ENCODE results near the gene INPP5A. TPM values are rescaled to one million over a fixed set of nuclear protein-coding genes. Genes with fewer than 3 reads are reported as not detected.

Gene INPP5A
- total RNA-seq, 1 experiment from 2014 or later: 16.6 TPM

- Mint-ChIP-seq H3K27me3 (ENCODE audit: unreplicated experiment) (no peaks in the 10 kb centered on the region), H3K9me3 (ENCODE audit: low read depth, unreplicated experiment) (no peaks in the 10 kb centered on the region), H3K36me3 (ENCODE audit: insufficient read depth, unreplicated experiment) (peaks cover 7% of the 10 kb centered on the region), H3K4me3 (ENCODE audit: low read depth, unreplicated experiment) (peak overlapping the region; percentile 66), H3K4me1 (ENCODE audit: low read depth, unreplicated experiment) (peaks cover 9% of the 10 kb centered on the region), H3K27ac (ENCODE audit: unreplicated experiment) (no peak overlapping the region)
- intact Hi-C loops (cut with micrococcal nuclease; ENCODE audit: unreplicated experiment): no loop called here
- no TSS peak for BruUV-seq (replicated peaks)
- CTCF ChIA-PET: interaction anchor here (0.6 to 0.9 kb wide), 2 partner anchors 226 to 239 kb away, joined by 3 read pairs; no protein-coding TSS in a partner anchor
- no peak for DNase-seq
- no peak for TF ChIP-seq CTCF (IDR thresholded peaks at IDR 0.05; ENCODE audit: unreplicated experiment)
Observed at GRCh38 chr10:132685921-132686680, 148.5 kb downstream of the INPP5A start.

- no peak overlapping the region for H3K27ac Mint-ChIP-seq (ENCODE audit: unreplicated experiment)
- peaks cover 7% of the 10 kb centered on the region for H3K36me3 Mint-ChIP-seq (ENCODE audit: insufficient read depth, unreplicated experiment)
- H3K4me1 Mint-ChIP-seq (ENCODE audit: low read depth, unreplicated experiment): peaks cover 9% of the 10 kb centered on the region
- peaks cover 4% of the 10 kb centered on the region for H3K9me3 Mint-ChIP-seq (ENCODE audit: low read depth, unreplicated experiment)
- no peak overlapping the region for H3K4me3 Mint-ChIP-seq (ENCODE audit: low read depth, unreplicated experiment)
- BruUV-seq (replicated peaks): no TSS peak
- intact Hi-C loops (cut with micrococcal nuclease; ENCODE audit: unreplicated experiment): no loop called here
- no peak for DNase-seq
- TF ChIP-seq CTCF (IDR thresholded peaks at IDR 0.05; ENCODE audit: unreplicated experiment): no peak
- CTCF ChIA-PET: no interaction called here
- no peaks in the 10 kb centered on the region for H3K27me3 Mint-ChIP-seq (ENCODE audit: unreplicated experiment)
Observed at GRCh38 chr10:132687181-132687892, 149.8 kb downstream of the INPP5A start.

GRCh38 chr10:132687893-132688579, 150.4 kb downstream of the INPP5A start:
- no peak overlapping the region for H3K27ac Mint-ChIP-seq (ENCODE audit: unreplicated experiment)
- peaks cover 7% of the 10 kb centered on the region for H3K36me3 Mint-ChIP-seq (ENCODE audit: insufficient read depth, unreplicated experiment)
- no peak for DNase-seq
- BruUV-seq (replicated peaks): no TSS peak
- peaks cover 9% of the 10 kb centered on the region for H3K4me1 Mint-ChIP-seq (ENCODE audit: low read depth, unreplicated experiment)
- no peaks in the 10 kb centered on the region for H3K27me3 Mint-ChIP-seq (ENCODE audit: unreplicated experiment)
- H3K4me3 Mint-ChIP-seq (ENCODE audit: low read depth, unreplicated experiment): no peak overlapping the region
- H3K9me3 Mint-ChIP-seq (ENCODE audit: low read depth, unreplicated experiment): peaks cover 7% of the 10 kb centered on the region
- intact Hi-C loops (cut with micrococcal nuclease; ENCODE audit: unreplicated experiment): no loop called here
- no peak for TF ChIP-seq CTCF (IDR thresholded peaks at IDR 0.05; ENCODE audit: unreplicated experiment)
- CTCF ChIA-PET: no interaction called here

- TF ChIP-seq CTCF (IDR thresholded peaks at IDR 0.05; ENCODE audit: unreplicated experiment): no peak
- Mint-ChIP-seq H3K9me3 (ENCODE audit: low read depth, unreplicated experiment) (peaks cover 9% of the 10 kb centered on the region), H3K27me3 (ENCODE audit: unreplicated experiment) (no peaks in the 10 kb centered on the region), H3K27ac (ENCODE audit: unreplicated experiment) (no peak overlapping the region), H3K4me1 (ENCODE audit: low read depth, unreplicated experiment) (peaks cover 9% of the 10 kb centered on the region), H3K4me3 (ENCODE audit: low read depth, unreplicated experiment) (no peak overlapping the region), H3K36me3 (ENCODE audit: insufficient read depth, unreplicated experiment) (peaks cover 7% of the 10 kb centered on the region)
- BruUV-seq (replicated peaks): no TSS peak
- intact Hi-C loops (cut with micrococcal nuclease; ENCODE audit: unreplicated experiment): no loop called here
- CTCF ChIA-PET: no interaction called here
- no peak for DNase-seq
Observed at GRCh38 chr10:132688580-132689420, 151.2 kb downstream of the INPP5A start.

Data from Calu3 (cell line).